Skeletal muscle satellite cell (primary cell): ENCODE measurements around the gene TUBA8.
"Not testable (repeated sequence)": the region's sequence is repeated elsewhere in the genome, so short reads cannot be mapped to it uniquely, and the experiment has no call there.

Experiments used
- H3K27me3 ChIP-seq: 2 replicates; pipeline ENCODE4 v1.7.0; 2013; ENCODE audit warnings: low read length; ENCODE audit not compliant: control insufficient read depth, insufficient read depth
- H3K36me3 ChIP-seq: 2 replicates; pipeline ENCODE4 v1.7.0; 2013; ENCODE audit warnings: mild to moderate bottlenecking, control low read depth, low read length; ENCODE audit not compliant: insufficient read depth
- H3K4me1 ChIP-seq: 2 replicates; pipeline ENCODE4 v1.7.0; 2013; ENCODE audit warnings: low read length; ENCODE audit not compliant: control insufficient read depth, insufficient read depth
- H3K4me2 ChIP-seq: 2 replicates; pipeline ENCODE4 v1.7.0; 2013; ENCODE audit warnings: mild to moderate bottlenecking, low read length
- H3K4me3 ChIP-seq: 2 replicates; pipeline ENCODE4 v1.7.0; 2013; ENCODE audit warnings: low read length
- H3K9ac ChIP-seq: 2 replicates; pipeline ENCODE4 v1.7.0; 2013; ENCODE audit warnings: mild to moderate bottlenecking, low read depth, low read length, moderate library complexity
- H3K9me3 ChIP-seq: replicated peaks from 2 replicates; pipeline ENCODE4 v1.7.0; 2013; ENCODE audit warnings: mild to moderate bottlenecking, control low read depth, low read length

TUBA8 gene

GRCh38 chr22:18093661-18094060 is 16.9 kb upstream of the TUBA8 start:
- Histone ChIP-seq H3K4me2 (no peak overlapping the region), H3K36me3 (peaks cover 18% of the 10 kb centered on the region)

GRCh38 chr22:18095101-18095805 is 15.4 kb upstream of the TUBA8 start:
- H3K4me3 ChIP-seq: no peak overlapping the region
- peaks cover 7% of the 10 kb centered on the region for H3K36me3 ChIP-seq
- H3K9ac ChIP-seq: no peak overlapping the region
- no peaks in the 10 kb centered on the region for H3K27me3 ChIP-seq
- peaks cover 19% of the 10 kb centered on the region for H3K4me1 ChIP-seq
- H3K9me3 ChIP-seq: no peaks in the 10 kb centered on the region
- no peak overlapping the region for H3K4me2 ChIP-seq

More at GRCh38 chr22:18093661-18094060, 16.9 kb upstream of the TUBA8 start:
- no peak overlapping the region for H3K4me3 ChIP-seq
- H3K27me3 ChIP-seq: no peaks in the 10 kb centered on the region
- peaks cover 19% of the 10 kb centered on the region for H3K4me1 ChIP-seq
- no peaks in the 10 kb centered on the region for H3K9me3 ChIP-seq
- H3K9ac ChIP-seq: no peak overlapping the region

- Histone ChIP-seq H3K9me3 (no peaks in the 10 kb centered on the region), H3K4me1 (peaks cover 8% of the 10 kb centered on the region), H3K9ac (no peak overlapping the region), H3K27me3 (no peaks in the 10 kb centered on the region), H3K36me3 (no peaks in the 10 kb centered on the region), H3K4me3 (no peak overlapping the region), H3K4me2 (no peak overlapping the region)
Measured at GRCh38 chr22:18096823-18097222, 13.8 kb upstream of the TUBA8 start.

GRCh38 chr22:18100781-18101180 is 9.8 kb upstream of the TUBA8 start:
- no peaks in the 10 kb centered on the region for H3K36me3 ChIP-seq
- H3K27me3 ChIP-seq: no peaks in the 10 kb centered on the region
- no peak overlapping the region for H3K4me2 ChIP-seq
- no peak overlapping the region for H3K4me3 ChIP-seq
- H3K4me1 ChIP-seq: peaks cover 4% of the 10 kb centered on the region
- H3K9me3 ChIP-seq: no peaks in the 10 kb centered on the region
- H3K9ac ChIP-seq: no peak overlapping the region

- Histone ChIP-seq H3K4me3 (no peak overlapping the region), H3K27me3 (no peaks in the 10 kb centered on the region), H3K9ac (no peak overlapping the region), H3K4me1 (peaks cover 4% of the 10 kb centered on the region), H3K9me3 (no peaks in the 10 kb centered on the region), H3K36me3 (no peaks in the 10 kb centered on the region), H3K4me2 (no peak overlapping the region)
Measured at GRCh38 chr22:18101536-18101935, 9.1 kb upstream of the TUBA8 start.

GRCh38 chr22:18103527-18104269 is 6.9 kb upstream of the TUBA8 start:
- Histone ChIP-seq H3K9ac (no peak overlapping the region), H3K27me3 (no peaks in the 10 kb centered on the region), H3K9me3 (no peaks in the 10 kb centered on the region), H3K36me3 (no peaks in the 10 kb centered on the region), H3K4me1 (peaks cover 4% of the 10 kb centered on the region), H3K4me3 (no peak overlapping the region), H3K4me2 (no peak overlapping the region)

- Histone ChIP-seq H3K27me3 (peaks cover 3% of the 10 kb centered on the region), H3K4me1 (peaks cover 4% of the 10 kb centered on the region), H3K9ac (no peak overlapping the region), H3K9me3 (no peaks in the 10 kb centered on the region), H3K36me3 (no peaks in the 10 kb centered on the region), H3K4me3 (no peak overlapping the region), H3K4me2 (no peak overlapping the region)
Measured at GRCh38 chr22:18104566-18104965, 6.0 kb upstream of the TUBA8 start.

- H3K9me3 ChIP-seq, H3K36me3 ChIP-seq, H3K4me2 ChIP-seq, H3K9ac ChIP-seq, H3K4me3 ChIP-seq: not testable (repeated sequence)
- peaks cover 15% of the 10 kb centered on the region for H3K4me1 ChIP-seq
- H3K27me3 ChIP-seq: peaks cover 11% of the 10 kb centered on the region
Measured at GRCh38 chr22:18105981-18106380, 4.6 kb upstream of the TUBA8 start.

GRCh38 chr22:18106550-18107341 is 3.9 kb upstream of the TUBA8 start:
- not testable (repeated sequence) for H3K9ac ChIP-seq, H3K4me2 ChIP-seq, H3K9me3 ChIP-seq, H3K36me3 ChIP-seq, H3K4me3 ChIP-seq
- Histone ChIP-seq H3K4me1 (peaks cover 16% of the 10 kb centered on the region), H3K27me3 (peaks cover 14% of the 10 kb centered on the region)

- no peak overlapping the region for H3K9ac ChIP-seq
- H3K9me3 ChIP-seq: no peaks in the 10 kb centered on the region
- no peak overlapping the region for H3K4me3 ChIP-seq
- no peaks in the 10 kb centered on the region for H3K36me3 ChIP-seq
- peaks cover 18% of the 10 kb centered on the region for H3K27me3 ChIP-seq
- peaks cover 16% of the 10 kb centered on the region for H3K4me1 ChIP-seq
- H3K4me2 ChIP-seq: no peak overlapping the region
Measured at GRCh38 chr22:18108187-18108586, 2.4 kb upstream of the TUBA8 start.

GRCh38 chr22:18109410-18110193 is 1.0 kb upstream of the TUBA8 start:
- Histone ChIP-seq H3K4me1 (peaks cover 13% of the 10 kb centered on the region), H3K4me2 (peak overlapping the region; percentile 91), H3K9me3 (no peaks in the 10 kb centered on the region), H3K36me3 (no peaks in the 10 kb centered on the region), H3K4me3 (peak overlapping the region; percentile 64), H3K27me3 (peaks cover 19% of the 10 kb centered on the region), H3K9ac (no peak overlapping the region)
